Activated CD8-positive, alpha-beta memory T cell treated with anti-CD3 and anti-CD28 coated beads for 24 hours (primary cell): ENCODE data around the gene GPR179.
"Not testable (repeated sequence)": the region's sequence is repeated elsewhere in the genome, so short reads cannot be mapped to it uniquely, and the experiment has no call there.

ENCODE experiments used
- DNase-seq: peaks from one replicate; pipeline ENCODE4 v3.0.0-alpha.2; 2020

The GPR179 gene

DNA sequence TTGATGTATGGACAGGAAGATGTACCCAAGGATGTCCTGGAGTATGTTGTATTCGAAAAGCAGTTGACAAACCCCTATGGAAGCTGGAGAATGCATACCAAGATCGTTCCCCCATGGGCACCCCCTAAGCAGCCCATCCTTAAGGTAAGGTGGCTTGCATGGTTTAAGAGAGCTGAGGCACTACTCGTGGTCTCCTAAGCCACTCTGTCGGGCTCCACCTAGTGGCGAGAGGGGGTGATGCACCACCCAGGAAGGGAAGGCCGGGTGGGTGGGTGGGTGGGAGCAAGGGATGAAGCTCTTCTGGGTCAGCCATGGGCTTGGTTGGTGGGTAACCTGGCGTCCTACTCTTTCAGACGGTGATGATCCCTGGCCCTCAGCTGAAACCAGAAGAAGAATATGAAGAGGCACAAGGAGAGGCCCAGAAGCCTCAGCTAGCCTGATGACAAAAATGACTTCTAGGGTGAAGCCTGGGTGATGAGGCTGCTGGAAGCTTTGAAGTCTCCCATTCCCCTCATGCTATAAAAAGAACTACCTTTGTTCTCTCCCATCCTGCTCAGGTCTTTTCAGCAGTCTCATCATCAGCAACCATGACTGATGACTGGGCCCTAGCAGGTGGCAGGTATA lies 21.5 kb downstream of the GPR179 start:
- peak; percentile 88 for DNase-seq

DNA sequence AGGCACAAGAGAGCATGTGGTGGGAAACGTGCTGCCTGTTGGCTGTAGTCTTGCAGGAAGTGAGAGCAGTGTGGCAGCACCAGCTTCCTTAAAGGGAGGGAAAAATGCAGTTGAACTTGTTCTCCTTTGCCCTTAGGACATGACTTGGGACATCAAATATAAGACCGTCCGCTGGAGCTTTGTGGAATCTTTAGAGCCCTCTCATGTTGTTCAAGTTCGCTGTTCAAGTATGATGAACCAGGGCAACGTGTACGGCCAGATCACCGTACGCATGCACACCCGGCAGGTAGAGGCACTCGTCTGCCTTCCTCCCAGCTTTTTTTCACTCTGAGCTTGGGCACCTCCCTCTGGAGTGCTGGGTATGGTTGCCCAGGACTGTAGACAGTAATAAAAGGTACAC lies 23.3 kb downstream of the GPR179 start:
- DNase-seq, result no peak

DNA sequence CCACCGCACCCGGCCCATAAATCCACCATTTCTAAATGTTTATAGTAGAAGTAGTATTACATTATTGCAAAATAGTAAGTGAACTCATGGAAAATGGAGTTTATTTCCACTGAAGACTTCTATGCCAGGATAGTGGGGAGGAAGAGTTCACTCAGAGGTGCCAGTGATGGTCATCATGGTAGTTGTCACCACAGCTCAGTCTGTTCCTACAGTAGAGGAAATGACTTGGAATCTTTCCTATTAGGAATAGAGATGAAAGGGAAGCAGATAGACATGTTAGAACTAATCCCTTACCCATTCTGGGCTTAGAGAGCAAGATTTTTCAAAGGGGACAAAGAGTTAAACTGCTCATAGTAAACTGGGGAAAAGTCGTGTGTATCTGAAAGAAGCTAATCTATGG lies 26.7 kb downstream of the GPR179 start:
- no peak for DNase-seq

DNA sequence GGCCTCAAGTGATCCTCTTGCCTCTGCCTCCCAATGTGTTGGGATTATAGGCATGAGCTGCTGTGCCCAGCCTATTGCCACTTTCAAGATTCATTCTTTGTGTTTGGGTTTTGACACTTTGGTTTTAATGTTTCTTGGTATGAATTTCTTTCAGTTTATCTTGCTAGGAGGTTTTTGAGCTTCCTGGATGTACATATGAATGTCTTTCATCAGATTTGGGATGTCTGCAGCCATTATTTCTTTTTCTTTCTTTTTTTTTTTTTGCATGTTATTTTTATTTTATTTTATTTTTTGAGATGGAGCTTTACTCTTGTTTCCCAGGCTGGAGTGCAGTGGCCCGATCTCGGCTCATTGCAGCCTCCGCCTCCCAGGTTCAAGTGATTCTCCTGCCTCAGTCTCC lies 28.3 kb downstream of the GPR179 start:
- DNase-seq, result no peak

DNA sequence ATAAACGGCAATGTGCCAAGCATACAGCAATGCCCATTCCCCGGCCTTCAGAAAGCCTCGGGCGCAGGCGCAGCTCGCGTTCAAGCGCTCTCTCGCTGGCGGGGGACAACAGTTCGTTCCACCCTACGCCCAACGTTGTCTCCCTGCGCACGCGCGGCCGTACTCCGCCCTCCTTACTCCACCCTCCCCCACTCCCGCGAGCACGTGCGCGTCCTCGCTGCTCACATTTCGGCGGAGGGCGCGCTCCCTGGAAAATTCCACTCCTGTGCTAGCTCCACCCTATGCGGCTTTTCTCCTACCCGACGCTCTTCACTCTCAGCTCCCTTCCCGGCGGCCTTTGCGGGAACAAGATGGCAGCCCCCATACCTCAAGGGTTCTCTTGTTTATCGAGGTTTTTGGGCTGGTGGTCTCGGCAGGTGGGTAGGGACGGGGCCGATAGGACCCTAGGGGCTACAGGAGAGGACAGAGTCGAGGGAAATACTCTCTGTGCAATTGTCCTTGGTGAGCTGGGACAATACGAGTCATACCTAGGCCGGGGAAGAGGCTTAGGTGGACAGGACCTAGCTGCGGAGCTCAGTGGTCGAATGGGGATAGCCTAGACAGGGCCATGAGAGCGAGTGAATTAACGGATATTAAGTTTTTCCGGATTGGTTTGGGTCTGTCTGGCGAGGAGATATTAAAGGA lies 46.8 kb downstream of the GPR179 start, which contains the start of gene MRPL45:
Gene MRPL45, plus strand, starts transcription at position 335 of the 684 bp plus-strand sequence. Its CDS starts 16 bp downstream, at position 351.
- peak; percentile 97 for DNase-seq

DNA sequence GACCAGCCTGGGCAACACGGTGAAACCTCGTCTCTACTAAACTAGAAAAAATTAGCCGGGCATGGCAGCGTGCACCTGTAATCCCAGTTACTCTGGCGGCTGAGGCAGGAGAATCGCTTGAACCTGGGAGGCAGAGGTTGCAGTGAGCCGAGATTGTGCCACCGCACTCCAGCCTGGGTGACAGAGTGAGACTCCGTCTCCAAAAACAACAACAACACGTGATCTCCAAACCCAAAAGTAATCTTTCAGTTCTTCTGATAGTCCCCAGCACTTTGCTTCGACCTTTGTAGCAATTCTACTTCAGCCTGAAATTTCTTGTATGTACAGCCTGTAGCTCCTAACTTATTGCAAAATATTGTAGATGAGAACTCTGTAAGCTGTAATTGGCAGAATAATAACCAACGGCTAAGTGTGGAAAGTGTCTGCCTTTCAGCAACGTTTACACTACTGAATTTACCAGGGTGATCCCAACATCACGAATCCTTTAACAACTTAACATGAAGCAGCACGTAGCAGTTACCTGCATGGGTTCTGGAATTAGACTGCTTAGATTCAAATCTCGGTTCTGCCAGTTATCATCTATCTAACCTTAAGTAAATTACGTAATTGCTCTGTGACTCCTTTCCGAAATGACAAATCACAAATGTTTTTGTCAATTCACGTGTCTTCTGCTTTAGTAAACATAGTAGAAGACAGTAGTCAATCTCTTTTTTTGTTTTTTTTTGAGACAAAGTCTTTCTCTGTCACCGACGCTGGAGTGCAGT lies 48.0 kb downstream of the GPR179 start:
- not testable (repeated sequence) for DNase-seq

DNA sequence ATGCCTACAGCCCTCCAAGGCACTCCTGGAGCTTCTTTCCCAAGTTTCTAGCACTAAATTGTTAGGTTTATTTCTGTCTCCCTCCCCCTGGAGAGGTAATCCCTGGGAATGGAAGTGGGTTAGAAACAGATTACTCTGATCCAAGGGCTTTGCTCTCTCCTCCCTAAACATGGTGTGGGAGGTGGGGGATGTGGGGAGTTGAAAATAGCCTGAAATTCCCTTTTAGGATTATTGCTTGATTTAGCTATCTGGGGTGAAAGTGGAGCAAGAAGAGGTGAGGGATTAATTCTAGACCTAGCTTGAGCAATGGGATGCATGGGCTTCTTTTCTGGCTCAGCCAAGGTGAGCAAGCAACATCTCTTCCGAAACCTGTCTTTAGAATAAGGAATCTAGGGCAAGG lies 54.0 kb downstream of the GPR179 start:
- DNase-seq, result not testable (repeated sequence)

DNA sequence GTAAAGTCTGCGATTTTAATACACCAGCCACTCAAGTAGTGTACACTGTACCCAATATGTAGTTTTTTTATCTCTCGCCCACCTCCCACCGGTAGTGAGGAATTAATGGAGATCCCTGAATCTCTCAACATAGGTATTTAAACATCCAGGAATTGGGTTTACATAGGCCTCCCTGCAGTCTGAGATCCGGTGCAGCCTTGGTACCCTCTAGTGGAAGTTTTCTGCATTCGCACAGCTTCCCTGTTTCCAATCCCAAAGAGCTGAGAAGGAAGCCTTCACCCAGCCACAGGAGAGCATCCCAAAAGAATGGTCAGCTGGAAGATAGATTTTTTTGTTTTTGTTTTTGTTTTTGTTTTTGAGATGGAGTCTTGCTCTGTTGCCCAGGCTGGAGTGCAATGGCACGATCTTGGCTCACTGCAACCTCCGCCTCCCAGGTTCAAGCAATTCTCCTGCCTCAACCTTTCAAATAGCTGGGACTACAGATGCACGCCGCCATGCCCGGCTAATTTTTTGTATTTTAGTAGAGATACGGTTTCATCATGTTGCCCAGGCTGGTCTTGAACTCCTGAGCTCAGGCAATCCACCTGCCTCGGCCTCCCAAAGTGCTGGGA lies 55.4 kb downstream of the GPR179 start:
- not testable (repeated sequence) for DNase-seq

DNA sequence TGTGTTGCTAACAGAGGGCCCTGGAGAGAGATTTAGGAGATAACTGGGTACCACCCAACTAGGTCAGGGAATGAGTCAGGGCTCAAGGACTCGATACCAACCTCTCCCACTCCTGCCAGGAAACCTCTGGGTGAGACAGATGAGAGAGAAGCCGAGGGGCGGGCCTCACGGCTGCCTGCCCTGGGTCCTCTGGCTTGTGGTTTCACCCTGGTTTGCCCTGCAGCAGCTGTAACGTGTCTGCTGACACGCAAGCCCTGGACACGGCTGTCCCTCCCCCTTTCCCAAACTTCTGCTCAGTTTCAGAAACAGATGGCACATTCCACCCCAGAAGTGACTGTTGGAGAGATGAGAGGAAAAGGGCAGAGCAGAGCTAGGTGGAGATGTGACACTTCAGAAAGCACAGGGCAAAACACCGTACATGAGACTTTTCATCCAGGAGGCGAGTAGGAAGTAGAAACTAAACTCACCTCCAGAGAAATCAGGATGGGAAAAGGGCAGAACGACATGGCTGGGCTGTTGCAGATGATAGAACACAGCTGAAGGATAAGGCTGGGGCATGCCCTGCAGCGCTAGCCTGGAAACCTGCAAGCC lies 57.2 kb downstream of the GPR179 start:
- not testable (repeated sequence) for DNase-seq

DNA sequence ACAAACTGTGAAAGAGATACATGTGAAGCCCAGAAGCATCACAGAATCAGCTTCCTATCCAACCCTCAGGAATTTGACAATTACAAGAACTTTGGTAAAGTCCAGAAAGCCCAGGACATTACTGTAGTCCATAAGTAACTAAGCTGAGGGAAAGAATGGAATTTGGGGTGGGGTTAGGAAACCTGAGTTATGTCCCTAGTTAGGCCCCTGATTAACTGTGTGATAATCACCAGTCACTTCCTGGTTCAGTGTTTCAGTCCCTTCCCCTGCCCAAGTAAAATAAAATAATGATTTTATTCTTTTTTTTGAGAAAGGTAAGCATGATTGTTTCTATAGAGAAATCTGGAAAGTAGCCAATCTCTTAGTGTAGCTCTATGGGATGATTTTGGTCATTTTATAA lies 57.8 kb downstream of the GPR179 start:
- DNase-seq, result not testable (repeated sequence)
